ENCODE results near the gene CRY2. TPM values are rescaled to one million over a fixed set of nuclear protein-coding genes. Genes with fewer than 3 reads are reported as not detected.

CRY2 gene
- total RNA-seq, 1 experiment from 2014 or later: 8.1 TPM

DNA sequence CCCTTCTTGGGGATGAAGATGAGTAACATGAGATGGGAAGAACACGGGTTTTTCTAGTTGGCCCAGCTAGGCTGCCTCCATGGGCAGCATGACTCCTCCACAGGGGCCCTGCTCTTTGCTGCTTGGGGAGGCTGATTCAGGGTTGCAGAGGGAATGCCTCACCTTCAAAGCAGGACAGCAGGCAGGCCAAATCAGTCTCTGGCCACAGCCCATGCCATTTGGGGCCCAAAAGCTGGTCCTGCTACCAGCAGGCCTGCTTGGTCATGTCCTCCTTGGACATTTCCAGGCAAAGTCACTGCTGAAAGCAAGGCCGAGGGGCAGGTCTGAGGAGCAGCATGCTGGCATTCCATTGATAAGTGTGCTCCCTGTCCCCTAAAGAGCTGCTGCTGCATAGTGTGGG, 24.4 kb downstream of the CRY2 start:
- Mint-ChIP-seq H3K27me3 (ENCODE audit: insufficient read depth, unreplicated experiment) (no peaks in the 10 kb centered on the region), H3K27ac (ENCODE audit: low read depth, unreplicated experiment) (peak overlapping the region; percentile 52), H3K9me3 (ENCODE audit: unreplicated experiment) (no peaks in the 10 kb centered on the region), H3K4me3 (ENCODE audit: unreplicated experiment) (no peak overlapping the region), H3K4me1 (ENCODE audit: insufficient read depth, unreplicated experiment) (no peaks in the 10 kb centered on the region), H3K36me3 (ENCODE audit: insufficient read depth, unreplicated experiment) (peaks cover 49% of the 10 kb centered on the region)
- ChIA-PET POLR2A (interaction anchor here (0.6 to 3.2 kb wide), 3 partner anchors 12 to 249 kb away, joined by 3 to 16 read pairs (median 3); no protein-coding TSS in a partner anchor), CTCF (interaction anchor here (0.9 to 2.3 kb wide), 6 partner anchors 9 to 135 kb away, joined by 3 to 11 read pairs (median 6); no protein-coding TSS in a partner anchor)
- TF ChIP-seq, protein P1, sequence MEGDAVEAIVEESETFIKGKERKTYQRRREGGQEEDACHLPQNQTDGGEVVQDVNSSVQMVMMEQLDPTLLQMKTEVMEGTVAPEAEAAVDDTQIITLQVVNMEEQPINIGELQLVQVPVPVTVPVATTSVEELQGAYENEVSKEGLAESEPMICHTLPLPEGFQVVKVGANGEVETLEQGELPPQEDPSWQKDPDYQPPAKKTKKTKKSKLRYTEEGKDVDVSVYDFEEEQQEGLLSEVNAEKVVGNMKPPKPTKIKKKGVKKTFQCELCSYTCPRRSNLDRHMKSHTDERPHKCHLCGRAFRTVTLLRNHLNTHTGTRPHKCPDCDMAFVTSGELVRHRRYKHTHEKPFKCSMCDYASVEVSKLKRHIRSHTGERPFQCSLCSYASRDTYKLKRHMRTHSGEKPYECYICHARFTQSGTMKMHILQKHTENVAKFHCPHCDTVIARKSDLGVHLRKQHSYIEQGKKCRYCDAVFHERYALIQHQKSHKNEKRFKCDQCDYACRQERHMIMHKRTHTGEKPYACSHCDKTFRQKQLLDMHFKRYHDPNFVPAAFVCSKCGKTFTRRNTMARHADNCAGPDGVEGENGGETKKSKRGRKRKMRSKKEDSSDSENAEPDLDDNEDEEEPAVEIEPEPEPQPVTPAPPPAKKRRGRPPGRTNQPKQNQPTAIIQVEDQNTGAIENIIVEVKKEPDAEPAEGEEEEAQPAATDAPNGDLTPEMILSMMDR (IDR thresholded peaks at IDR 0.05; ENCODE audit: unreplicated experiment): no peak
- no TSS peak for BruUV-seq (replicated peaks)
- intact Hi-C loops (cut with micrococcal nuclease): loop anchor here (1.0 kb wide), 1 partner anchor 135 kb away; no protein-coding TSS in a partner anchor
- DNase-seq (ENCODE audit: unreplicated experiment): no peak

DNA sequence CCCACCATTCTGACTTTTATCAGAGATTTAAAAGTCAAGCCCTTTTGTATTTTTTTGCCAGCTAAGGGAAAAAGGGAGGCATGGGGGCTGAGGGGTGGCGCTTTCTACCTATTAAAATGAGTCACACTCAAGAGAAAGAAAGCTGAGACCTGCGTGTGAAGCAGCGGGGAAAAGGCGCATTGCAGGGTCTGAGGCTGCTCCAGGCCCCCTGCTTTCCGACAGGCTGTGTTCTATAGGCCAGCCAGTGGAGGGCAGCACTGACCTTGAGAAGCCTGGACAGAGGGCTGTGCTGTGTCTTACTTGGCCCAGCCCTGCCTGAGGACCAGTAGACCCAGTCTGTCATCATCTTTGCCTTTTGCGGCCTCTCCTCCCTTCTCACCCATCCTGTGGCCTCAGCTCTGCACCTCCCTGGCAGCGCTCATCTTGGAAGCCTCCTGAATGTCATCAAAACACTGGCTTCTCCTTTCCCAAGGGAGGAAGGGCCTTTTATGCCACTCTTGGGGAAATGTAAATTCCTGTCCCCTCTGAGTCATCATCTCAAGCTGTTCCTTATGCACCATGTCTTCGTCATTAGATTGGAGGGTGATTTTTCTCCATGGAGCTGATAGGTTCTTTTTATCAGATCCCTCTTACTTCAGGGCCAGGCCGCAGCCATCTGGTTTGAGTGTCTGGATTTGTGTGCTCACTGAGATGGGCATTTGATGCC, 25.5 kb downstream of the CRY2 start:
- ChIA-PET POLR2A (interaction anchor here (0.7 to 3.2 kb wide), 7 partner anchors 9 to 130 kb away, joined by 3 to 16 read pairs (median 4); partner anchors contain the start of genes CRY2 and PEX16), CTCF (interaction anchor here (0.6 to 2.3 kb wide), 19 partner anchors 9 to 934 kb away, joined by 3 to 13 read pairs (median 3); no protein-coding TSS in a partner anchor)
- intact Hi-C loops (cut with micrococcal nuclease): loop anchor here (1.0 kb wide), 1 partner anchor 133 kb away; no protein-coding TSS in a partner anchor
- peaks cover 43% of the 10 kb centered on the region for H3K36me3 Mint-ChIP-seq (ENCODE audit: insufficient read depth, unreplicated experiment)
- no peak overlapping the region for H3K4me3 Mint-ChIP-seq (ENCODE audit: unreplicated experiment)
- no TSS peak for BruUV-seq (replicated peaks)
- peak; percentile 75 for DNase-seq (ENCODE audit: unreplicated experiment)
- no peak overlapping the region for H3K27ac Mint-ChIP-seq (ENCODE audit: low read depth, unreplicated experiment)
- H3K9me3 Mint-ChIP-seq (ENCODE audit: unreplicated experiment): no peaks in the 10 kb centered on the region
- TF ChIP-seq, protein P1 (IDR thresholded peaks at IDR 0.05; ENCODE audit: unreplicated experiment): peak; percentile 76
- H3K4me1 Mint-ChIP-seq (ENCODE audit: insufficient read depth, unreplicated experiment): no peaks in the 10 kb centered on the region
- H3K27me3 Mint-ChIP-seq (ENCODE audit: insufficient read depth, unreplicated experiment): no peaks in the 10 kb centered on the region

DNA sequence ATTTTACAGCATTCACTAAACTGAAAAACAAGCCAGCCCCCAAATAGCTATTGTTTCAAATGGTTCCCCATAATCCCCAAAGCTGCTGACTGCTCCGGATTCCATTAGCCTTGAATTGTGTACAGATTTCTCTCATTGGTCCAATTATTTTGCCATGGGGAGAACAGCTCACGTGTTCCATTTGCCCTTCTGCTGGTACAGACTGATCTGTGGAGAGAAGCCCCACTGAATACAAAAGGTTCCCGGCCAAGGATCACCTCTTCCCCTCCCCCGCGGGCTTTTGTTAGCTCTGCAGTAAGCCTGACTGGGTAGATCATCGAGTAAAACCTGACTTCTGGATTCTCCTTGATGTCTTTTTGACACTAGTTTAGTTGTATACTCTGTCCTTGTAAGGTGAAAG, 29.1 kb downstream of the CRY2 start:
- no peak for DNase-seq (ENCODE audit: unreplicated experiment)
- Mint-ChIP-seq H3K4me1 (ENCODE audit: insufficient read depth, unreplicated experiment) (peaks cover 12% of the 10 kb centered on the region), H3K27me3 (ENCODE audit: insufficient read depth, unreplicated experiment) (no peaks in the 10 kb centered on the region), H3K27ac (ENCODE audit: low read depth, unreplicated experiment) (no peak overlapping the region), H3K9me3 (ENCODE audit: unreplicated experiment) (no peaks in the 10 kb centered on the region), H3K36me3 (ENCODE audit: insufficient read depth, unreplicated experiment) (peaks cover 16% of the 10 kb centered on the region), H3K4me3 (ENCODE audit: unreplicated experiment) (no peak overlapping the region)
- CTCF ChIA-PET: no interaction called here
- POLR2A ChIA-PET: interaction anchor here (0.7 kb wide), 1 partner anchor 14 kb away, joined by 3 read pairs; no protein-coding TSS in a partner anchor
- intact Hi-C loops (cut with micrococcal nuclease): no loop called here
- no TSS peak for BruUV-seq (replicated peaks)
- TF ChIP-seq, protein P1 (IDR thresholded peaks at IDR 0.05; ENCODE audit: unreplicated experiment): no peak

DNA sequence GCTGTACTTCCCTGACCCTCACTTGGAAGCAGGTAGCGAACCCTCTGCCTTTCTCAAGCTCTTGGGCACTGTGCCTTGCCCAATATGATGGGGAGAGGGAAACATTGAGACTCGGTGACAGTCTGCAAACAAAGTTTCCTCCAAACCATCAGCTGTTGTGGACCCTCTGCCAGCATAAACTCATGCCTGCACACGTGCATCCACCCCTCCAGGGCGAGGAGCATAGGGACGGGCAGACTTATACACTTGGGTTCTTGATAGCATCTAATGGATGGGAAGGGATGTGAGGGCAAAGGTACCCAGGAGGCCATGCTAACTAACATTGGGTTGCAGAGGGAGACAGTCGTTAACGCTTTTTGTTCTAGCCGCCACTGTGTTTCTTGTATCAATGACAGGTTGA, 29.9 kb downstream of the CRY2 start:
- Mint-ChIP-seq H3K4me1 (ENCODE audit: insufficient read depth, unreplicated experiment) (peaks cover 12% of the 10 kb centered on the region), H3K36me3 (ENCODE audit: insufficient read depth, unreplicated experiment) (peaks cover 12% of the 10 kb centered on the region), H3K4me3 (ENCODE audit: unreplicated experiment) (no peak overlapping the region), H3K27ac (ENCODE audit: low read depth, unreplicated experiment) (no peak overlapping the region), H3K27me3 (ENCODE audit: insufficient read depth, unreplicated experiment) (no peaks in the 10 kb centered on the region), H3K9me3 (ENCODE audit: unreplicated experiment) (no peaks in the 10 kb centered on the region)
- intact Hi-C loops (cut with micrococcal nuclease): no loop called here
- ChIA-PET POLR2A (no interaction called here), CTCF (no interaction called here)
- DNase-seq (ENCODE audit: unreplicated experiment): no peak
- no TSS peak for BruUV-seq (replicated peaks)
- TF ChIP-seq, protein P1 (IDR thresholded peaks at IDR 0.05; ENCODE audit: unreplicated experiment): no peak

All from MCF 10A (cell line).